SK-N-MC (cell line): ENCODE results near the gene GALNT8.

ENCODE experiments used
- EZH2 ChIP-seq: fragments of 200-600 bp; sonication (generic); IDR thresholded peaks from one replicate; pipeline ENCODE4 v1.6.1; 2017; ENCODE audit warnings: antibody characterized with exemption
- FOXP2 ChIP-seq: optimal IDR thresholded peaks from 2 replicates; pipeline ENCODE3; 2011; ENCODE audit warnings: mild to moderate bottlenecking, moderate library complexity; ENCODE audit not compliant: insufficient read depth; ENCODE audit errors: extremely low read length, control extremely low read depth
- POLR2AphosphoS5 ChIP-seq: IDR thresholded peaks from 2 replicates; pipeline ENCODE4 v1.6.1; 2012; ENCODE audit warnings: mild to moderate bottlenecking, low read depth, low read length, borderline replicate concordance

DNA sequence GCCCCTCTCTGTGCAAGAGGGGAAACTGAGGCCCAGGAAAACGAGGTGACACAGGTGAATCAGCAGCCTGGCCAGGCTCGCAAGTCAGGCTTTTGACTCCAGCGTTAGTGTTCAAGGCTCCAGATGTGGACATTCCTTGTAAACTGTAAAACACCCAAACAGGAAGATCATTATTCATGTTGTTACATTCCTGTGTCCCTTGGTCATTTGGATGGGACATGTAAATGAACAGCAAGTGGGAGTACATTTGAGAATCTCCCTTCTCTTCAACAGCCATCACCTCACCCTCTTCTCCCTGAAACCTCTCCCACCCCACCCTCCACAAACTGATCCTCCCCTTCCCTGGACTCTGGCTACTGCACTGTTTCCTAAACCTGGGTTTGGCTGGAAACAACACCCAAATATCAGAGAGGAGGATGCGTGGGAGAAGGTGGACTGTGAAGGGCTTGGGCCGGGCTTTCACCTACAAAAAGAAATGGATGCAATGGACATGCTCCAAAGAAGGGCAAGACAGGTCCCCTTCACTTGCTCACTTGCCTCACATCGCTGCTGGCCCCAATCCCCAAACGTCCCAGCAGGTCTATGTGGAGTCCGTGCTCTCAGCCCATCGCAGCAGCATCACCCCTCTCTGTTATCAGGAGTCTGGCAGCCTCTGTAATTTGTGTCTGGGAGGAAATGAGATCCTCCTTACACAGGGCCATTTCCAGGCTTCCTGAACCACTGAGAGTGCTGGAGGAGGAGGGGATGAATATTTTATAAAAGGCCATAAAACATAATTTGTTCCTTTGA lies 76.7 kb downstream of the GALNT8 start:
- TF ChIP-seq EZH2 (no peak), POLR2AphosphoS5 (no peak), FOXP2 (no peak)
